ENCODE data around the gene SEC63.
"Not testable (repeated sequence)": the region's sequence is repeated elsewhere in the genome, so short reads cannot be mapped to it uniquely, and the experiment has no call there.

The SEC63 gene

DNA sequence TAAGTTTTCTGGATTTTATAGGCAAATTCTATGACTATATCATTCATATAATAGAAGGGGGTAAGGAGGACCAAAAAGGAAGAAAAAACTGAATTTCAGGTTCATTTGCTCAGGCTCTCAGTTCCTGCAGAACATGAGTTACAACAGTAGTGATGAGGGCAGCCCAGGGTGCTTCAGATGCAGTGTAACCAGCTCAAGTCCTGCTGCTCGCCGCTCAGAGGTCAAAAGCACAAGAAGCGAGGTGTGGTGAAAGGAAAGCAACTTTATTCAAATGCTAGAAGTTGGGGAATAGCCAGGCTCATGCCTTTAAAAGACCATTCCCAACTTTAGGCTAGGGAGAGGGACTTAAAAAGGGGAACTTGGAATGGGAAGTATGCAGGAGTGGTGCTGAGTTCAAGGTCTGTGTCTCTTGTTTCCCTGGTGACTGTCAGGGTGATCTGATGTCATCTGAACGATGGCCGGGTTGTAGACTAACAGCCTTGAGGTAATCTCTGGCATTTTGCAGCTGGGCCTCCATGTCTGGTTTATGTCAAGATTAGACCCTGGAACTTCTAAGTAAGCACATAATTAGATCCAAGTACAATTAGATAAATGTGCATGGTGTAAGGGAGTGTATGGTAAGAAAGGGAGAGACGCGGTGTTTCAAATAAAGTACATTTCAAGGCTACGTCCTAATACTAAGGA, 14.5 kb upstream of the SEC63 start:
- peak; percentile 17 to 45 (median 32) for DNase-seq

DNA sequence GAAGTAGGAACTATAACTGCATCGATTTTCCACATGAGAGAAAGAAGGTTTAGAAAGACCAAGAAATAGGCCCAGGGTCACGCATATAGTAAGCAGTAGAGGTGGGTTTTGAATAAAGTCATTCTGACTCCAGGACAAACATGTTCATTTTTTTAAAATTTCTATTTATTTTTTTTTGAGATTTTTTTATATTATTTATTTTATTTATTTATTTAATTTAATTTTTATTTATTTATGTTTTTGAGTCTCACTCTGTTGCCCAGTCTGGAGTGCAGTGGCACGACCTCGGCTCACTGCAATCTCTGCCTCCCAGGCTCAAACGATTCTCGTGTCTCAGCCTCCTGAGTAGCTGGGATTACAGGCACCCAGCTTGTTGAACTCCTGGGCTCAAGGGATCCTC, 13.2 kb upstream of the SEC63 start:
- no peak for DNase-seq

DNA sequence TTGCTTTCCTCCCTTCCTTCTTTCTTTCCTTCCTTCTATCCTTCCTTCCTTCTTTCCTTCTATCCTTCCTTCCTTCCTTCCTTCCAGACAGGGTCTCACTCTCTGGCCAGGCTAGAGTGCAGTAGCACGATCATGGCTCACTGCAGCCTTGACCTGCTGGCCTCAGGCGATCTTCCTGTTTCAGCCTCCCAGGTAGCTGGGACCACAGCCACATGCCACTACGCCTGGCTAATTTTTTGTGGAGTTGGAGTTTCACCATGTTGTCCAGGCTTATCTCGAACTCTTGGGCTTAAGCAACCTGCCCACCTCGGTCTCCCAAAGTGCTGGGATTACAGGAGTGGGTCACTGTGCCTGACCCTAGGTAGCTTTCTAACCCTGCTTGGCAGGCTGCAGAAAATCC, 12.2 kb upstream of the SEC63 start:
- DNase-seq, result no peak

DNA sequence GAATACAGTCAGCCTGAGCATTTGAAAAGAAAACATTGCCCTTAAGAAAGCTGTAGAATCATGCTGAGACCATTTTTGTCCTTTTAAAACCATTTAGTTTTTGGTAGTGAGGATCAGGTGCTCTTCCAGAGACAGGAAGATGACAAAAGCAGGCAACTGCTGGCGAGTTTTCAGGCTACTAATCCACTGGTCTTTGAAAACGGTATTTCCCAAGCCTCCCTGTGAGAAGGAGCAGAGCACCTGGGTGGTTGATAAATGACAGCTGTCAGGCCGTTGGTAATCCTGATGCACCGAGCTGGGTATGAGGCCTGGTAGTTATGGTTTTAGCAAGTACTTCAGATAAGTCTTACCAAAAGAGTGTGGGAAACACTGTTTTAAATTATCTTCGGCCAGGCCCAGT, 10.1 kb upstream of the SEC63 start:
- DNase-seq, result no peak

DNA sequence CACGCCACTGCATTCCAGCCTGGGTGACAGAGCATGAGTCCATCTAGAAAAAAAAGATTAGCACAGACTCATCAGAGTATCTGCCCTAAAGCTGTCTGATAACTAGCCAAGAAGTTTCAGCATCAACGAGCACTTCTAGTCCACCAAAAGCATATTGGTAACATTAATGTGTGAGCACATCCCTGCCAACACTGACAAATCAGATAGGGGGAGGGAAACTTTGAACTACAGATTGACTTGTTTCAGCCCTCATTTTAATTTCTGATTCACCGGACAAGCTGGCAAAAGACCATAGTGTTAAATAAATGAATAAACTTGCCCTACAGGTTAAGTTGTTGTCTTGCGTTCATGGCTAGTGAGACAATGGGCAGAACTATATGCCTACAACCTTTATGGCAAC, 7.7 kb upstream of the SEC63 start:
- DNase-seq, result no peak

DNA sequence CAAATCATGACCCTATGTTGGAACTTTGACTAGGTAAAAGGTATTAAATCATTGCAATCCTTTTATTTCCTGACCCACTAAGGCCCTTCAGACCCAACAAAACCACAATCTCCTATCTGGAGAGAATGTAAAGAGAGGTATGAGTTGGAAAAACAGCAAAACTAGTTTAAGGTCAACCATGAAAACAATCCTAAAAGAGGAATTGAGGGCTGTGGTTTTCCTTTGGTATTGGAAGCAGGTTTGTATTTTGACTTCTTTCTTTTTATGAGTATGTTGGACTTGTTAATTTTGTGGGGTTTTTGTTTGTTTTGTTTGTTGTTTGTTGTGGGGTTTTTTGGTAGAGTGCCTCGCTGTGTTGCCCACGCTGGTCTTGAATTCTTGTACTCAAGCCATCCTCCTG, 4.7 kb upstream of the SEC63 start:
- DNase-seq, result no peak

DNA sequence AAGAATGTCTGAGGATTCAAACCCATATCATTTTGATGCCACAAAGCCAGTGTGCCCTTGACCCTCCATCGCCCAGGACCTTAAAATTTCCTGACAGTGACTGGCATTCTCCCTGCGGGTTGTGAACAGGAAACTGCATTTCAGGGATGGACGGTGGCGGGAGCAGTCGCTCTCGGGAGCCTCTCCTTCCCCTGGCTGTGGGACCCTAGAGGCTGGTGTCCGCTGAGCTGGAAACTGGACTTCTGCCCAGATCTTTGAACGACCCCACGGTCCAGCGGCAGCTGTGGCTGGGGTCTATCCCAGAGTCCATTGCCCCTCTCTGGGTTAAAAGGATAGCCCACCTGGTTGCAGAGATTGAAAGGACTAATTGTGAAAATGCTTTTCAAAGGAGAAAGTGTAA, 1.4 kb upstream of the SEC63 start:
- no peak for DNase-seq

DNA sequence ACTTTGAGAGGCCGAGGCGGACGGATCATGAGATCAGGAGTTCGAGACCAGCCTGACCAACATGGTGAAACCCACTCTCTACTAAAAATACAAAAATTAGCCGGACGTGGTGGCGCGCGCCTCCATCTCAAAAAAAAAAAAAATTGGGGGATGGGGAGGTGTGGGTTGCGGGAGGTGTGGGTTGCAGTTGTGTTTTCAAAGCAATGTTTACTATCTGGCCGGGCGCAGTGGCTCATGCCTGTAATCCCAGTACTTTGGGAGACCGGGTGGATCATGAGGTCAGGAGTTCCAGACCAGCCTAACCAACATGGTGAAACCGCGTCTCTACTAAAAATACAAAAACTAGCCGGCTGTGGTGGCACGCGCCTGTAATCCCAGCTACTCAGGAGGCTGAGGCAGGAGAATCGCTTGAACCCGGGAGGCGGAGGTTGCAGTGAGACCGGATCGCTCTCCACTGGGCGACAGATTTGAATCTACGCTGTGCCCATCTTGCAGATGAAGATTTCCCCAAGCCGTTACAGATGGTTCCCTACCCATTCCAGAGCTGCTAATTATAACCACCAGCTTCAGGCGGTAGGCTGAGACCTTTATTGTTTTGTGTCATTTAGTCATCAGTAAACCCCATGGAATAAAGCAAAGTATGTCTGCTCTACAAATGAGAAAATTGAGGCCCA, 818 bp upstream of the SEC63 start:
- DNase-seq, result not testable (repeated sequence)

DNA sequence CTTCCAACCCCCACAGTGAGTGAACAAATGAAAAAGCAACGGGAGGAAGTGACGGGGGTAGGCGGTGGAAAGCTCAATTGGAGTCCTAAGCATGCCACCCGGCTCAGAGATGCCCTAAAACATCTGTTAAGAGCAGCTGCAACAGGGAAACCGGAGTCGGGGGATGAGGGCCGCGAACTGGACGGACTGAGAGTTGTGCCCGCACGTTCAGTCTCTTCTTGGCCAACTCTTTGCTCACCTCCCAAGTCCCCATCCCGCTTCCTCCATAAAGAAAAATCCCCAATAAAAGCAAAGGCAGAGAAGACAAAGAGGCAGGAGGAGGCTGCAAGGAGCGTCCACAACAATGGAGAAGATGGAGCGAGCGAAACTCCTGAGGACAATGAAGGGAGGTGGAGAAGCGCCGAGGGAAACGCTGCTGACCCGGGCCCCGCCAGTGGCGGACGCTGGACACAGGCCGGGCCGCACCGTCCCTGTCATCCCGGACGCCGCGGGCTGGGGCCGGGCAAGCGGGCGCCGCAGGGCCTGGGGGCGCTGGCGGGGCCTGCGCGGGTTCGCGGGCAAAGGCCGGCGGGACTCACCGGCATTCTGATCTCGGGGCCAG, 600 bp downstream of the SEC63 start:
- peak; percentile 74 to 86 (median 84) for DNase-seq

DNA sequence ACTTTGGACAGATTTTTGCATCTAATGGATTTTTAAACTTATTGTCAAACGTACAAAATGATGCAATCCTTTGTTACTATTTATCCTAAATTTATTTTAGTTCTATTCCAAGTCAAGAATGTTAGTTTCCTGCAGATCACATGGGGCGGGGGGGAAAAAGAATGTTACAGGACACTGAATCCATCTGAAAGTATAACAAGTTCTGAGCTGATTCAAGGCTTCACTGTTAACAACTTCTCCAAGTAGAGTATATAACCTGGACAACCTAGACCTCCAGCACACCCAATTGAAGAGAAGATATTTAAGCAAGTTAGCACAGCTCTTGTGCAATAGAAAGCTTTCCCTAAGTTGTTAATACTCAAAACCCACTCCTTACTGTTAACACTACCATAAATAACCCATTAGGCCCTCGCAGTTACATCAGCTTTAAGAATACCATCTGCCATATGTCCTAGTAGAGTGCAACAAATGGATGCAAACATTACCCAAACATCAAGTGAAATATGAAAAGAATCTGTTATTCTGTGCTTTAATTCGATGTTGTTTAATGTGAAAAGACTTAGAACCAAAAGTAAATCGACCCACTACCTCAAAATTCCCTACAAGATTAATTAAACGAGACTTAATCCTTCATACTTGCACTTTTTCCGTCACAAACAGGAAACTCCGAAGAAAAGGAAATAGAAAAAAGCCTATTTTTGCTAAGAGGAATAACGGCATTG, 1.3 kb downstream of the SEC63 start:
- DNase-seq, result peak in 3 of 4 experiments; percentile 25 to 63 (median 50)

DNA sequence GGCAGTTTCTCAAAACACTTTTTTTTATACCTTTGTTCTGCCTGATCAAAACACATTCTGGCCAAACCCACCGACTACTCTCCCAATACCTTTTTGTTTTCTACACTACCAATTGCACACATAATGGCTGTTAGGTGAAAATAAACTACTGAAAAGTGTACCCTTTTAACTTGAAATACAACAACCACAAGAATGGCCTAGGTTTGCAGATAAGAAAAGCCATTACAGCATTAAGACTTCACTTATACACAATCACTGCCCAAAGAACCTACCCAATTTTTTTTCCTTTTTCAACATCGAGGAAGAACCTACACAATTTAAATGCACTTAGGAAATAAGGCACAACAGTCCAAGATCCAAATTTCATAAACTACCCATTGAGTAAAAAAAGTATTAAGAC, 1.8 kb downstream of the SEC63 start:
- DNase-seq, result peak in 1 of 4 experiments; percentile 7

DNA sequence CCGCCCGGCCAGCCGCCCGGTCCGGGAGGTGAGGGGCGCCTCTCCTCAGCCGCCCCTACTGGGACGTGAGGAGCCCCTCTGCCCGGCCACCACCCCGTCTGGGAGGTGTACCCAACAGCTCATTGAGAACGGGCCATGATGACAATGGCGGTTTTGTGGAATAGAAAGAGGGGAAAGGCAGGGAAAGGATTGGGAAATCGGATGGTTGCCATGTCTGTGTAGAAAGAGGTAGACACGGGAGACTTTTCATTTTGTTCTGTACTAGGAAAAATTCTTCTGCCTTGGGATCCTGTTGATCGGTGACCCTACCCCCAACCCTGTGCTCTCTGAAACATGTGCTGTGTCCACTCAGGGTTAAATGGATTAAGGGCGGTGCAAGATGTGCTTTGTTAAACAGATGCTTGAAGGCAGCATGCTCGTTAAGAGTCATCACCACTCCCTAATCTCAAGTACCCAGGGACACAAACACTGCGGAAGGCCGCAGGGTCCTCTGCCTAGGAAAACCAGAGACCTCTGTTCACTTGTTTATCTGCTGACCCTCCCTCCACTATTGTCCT, 4.1 kb downstream of the SEC63 start:
- not testable (repeated sequence) for DNase-seq

DNA sequence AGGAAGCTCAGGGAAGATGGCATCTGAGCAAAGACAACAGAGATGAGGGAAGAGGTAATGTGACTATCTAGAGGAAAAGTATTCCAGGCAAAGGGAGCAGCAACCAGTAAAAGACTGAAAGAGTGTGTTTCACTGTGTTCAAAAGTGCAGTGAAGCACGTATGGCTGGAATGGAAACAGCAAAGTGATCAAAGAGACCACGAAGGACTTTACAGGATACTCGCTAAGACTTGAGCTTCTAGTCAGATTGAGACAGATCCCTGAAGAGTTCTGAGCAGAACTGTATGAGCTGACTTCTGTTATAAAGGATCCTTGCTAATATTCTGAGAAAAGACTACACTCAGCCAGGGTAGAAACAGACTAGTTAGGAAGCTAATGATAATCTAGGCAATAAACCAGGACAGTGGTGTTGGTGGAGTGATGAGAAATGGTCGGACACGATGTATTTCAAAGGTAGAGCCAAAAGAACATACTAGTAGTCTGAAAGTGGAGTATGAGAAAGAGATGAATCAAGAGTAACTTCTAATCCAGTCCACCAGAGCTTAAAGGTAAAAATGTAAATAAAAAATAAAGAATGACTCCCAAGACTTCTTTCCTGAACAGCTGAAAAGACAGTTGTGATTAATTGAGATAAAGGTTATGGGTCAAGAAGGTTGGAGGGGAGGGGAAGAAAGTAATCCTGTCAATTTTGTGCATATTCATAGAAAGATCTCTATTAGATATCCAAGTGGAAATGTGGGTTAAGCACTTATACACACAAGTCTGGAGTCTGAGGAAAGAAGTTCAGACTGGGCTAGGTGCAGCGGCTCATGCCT, 14.2 kb downstream of the SEC63 start:
- no peak for DNase-seq

DNA sequence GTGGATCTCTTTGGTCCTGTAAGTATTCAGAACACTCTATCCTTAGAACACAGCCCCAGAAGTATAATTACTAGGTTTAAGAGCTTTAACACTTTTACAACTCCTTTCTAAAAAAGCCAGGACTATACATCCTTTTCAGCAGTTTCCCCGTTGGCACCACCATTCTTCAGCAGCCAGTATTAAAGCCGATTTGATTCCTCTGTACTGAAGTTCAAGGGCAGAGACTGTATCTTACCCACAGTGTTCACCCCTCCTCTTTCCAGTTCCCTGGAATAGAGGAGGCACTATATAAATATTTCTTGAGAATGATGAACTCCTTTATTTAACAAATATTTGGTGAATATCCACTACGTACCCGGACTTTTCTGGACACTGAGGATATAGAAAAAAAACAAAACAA, 15.9 kb downstream of the SEC63 start:
- no peak for DNase-seq

DNA sequence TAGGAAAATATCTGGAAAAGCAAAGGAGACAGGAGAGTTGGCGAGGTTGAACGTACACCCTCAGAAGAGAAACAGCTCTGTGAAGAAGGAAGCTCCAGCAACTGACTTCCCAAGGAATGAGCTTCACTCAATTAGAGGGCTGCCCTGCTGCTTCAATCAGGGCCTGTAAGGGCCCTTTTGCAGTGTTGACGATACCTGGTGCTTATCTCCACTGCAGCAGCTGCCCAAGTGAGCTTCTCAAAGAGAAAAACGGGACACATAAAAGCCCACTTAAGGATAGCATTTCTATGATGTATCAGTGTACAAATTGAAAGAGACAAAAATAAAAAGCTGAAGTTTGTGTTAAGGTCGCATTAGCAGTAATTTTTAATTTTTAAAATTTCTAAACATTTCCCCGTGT, 16.4 kb downstream of the SEC63 start:
- DNase-seq, result no peak

DNA sequence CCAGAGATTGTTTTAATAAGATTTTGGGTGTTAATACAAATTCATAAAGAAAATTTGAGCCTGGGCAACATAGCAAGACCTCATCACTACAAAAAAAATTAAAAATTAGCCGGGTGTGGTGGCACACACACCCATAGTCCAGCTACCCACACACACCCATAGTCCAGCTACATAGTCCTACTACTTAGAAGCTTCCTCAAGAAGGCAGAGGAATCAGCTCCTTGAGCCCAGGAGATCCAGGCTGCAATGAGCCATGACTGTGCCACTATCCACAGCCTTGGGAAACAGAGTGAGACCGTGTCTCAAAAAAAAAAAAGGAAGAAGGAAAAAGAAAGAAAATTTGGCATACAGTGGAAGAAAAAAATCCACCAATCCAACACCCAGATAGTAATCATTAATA, 16.8 kb downstream of the SEC63 start:
- peak in 2 of 4 experiments; percentile 4 to 17 for DNase-seq

DNA sequence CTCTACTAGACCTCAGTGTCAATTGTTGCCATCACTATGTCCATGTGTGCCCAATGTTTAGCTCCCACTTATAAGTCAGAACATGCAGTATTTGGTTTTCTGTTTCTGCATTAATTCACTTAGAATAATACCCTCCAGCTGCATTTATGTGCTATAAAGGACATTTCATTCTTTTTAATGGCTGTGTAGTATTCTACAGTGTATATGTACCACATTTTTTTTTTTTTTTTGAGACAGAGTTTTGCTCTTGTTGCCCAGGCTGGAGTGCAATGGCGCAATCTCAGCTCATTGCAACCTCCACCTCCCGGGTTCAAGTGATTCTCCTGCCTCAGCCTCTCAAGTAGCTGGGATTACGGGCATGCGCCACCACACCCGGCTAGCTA, 21.1 kb downstream of the SEC63 start:
- DNase-seq, result not testable (repeated sequence)

DNA sequence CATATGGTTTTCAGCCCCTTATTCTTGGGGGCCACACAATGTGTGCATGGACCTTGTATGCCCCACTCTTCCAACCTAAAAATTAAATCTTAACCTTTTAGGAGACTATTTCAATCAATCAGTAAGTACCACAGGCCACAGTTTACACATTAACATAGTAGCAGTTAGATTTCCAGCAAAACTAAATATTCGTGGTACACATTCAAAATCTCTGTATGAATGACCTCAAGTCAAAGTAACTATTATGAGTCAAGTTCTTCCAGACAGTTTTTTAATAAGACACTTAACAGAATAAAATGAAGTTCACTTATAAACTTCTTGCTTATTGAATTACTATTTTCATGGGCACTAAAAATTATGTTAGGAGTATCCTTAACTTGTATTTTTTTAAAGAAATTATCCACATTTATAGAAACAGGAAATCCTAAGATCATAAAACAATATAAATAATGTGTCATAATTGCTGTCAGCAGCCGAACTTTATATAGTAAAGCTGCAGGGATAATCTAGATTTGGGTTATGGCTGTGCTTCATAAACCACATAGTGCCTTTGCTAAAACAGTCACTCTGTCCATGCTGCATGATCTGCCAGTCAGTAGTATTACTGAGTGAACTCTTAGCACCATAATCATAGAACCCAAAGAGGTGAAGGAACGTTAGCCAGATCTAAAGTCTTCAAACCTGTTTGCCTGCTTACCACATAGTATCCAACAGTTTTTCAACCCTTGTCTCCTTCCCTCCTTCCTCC, 21.7 kb downstream of the SEC63 start:
- no peak for DNase-seq

DNA sequence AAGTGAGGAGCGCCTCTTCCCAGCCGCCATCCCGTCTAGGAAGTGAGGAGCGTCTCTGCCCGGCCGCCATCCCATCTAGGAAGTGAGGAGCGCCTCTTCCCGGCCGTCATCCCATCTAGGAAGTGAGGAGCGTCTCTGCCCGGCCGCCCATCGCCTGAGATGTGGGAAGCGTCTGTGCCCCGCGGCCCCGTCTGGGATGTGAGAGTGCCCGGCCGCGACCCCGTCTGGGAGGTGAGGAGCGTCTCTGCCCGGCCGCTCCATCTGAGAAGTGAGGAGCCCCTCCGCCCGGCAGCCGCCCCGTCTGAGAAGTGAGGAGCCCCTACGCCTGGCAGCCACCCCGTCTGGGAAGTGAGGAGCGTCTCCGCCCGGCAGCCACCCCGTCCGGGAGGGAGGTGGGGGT, 23.8 kb downstream of the SEC63 start:
- DNase-seq, result not testable (repeated sequence)

DNA sequence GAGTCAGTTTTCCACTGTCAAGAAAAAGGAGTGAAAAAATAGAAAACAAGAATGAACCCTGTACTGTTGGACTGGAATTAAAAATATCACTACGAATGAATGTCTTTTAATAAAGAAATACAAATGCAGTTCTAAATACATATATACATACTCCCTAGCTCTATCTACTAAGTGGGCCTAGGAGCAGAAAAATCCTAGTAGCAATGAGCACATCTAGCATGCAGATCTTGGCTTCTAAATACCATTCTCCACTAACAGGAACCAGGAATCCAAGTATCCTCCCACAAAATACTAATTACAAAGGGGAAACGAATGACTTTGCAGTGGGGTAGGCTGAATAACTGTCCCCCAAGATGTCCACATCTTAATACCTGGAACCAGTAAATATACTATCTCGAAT, 25.4 kb downstream of the SEC63 start:
- no peak for DNase-seq

DNA sequence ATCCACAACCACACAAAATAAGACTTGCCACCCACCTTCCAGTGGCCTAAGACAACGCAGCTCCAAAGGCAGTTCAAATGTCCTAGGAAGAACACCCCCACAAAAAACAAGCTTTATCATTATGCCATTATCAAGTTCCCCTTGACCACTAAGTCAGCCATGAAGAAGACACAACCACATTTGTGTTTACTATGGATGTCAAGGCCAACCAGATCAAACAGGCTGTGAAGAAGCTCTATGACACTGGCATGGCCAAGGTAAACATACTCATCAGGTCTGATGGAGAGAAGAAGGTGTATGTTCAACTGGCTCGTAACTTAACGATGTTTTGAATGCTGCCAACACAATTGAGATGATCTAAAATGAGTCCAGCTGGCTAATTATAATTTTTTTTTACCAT, 26.1 kb downstream of the SEC63 start:
- no peak for DNase-seq

DNA sequence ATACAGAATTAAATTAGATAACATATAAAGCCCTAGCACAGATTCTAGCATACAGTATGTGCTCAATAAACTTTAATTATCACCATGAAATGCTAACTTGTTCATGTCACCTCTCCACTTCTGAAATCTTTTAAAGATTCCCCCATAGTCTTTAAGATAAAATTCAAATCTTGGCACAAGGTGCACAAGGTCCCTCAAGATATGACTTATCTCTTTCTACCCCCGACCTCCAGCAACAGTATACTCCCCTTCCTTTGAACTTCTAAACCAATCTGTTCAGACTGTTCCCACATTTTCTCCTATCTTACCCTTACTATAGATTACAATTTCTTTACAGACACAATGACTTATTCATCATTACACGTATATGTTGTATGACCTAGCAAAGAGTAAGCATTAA, 29.0 kb downstream of the SEC63 start:
- no peak for DNase-seq
